A549 (cell line): ENCODE measurements around the gene TMEM9.

Experiments
- CEBPB ChIP-seq, 2 experiments: fragments of >200 bp in 1 of 2; sonication (Bioruptor Twin) in 1 of 2; formaldehyde crosslinking in 1 of 2; IDR thresholded peaks; 2 replicates each; pipeline ENCODE4 v1.6.1; 2012 to 2016
- NR3C1 ChIP-seq: fragments of >200 bp; sonication (Bioruptor Twin); formaldehyde crosslinking; IDR thresholded peaks from 3 replicates; pipeline ENCODE4 v1.6.1; 2017
- RAD21 ChIP-seq, 2 experiments: fragments of >200 bp in 1 of 2; sonication (Bioruptor Twin) in 1 of 2; formaldehyde crosslinking in 1 of 2; IDR thresholded peaks in 1 of 2; conservative IDR thresholded peaks in 1 of 2; 2 replicates in 1 of 2; 3 replicates in 1 of 2; pipeline ENCODE4 v1.6.1; 2012 to 2018; ENCODE audit warnings: inconsistent platforms in 1 of 2
- RFX5 ChIP-seq: fragments of 450-650 bp; IDR thresholded peaks from 2 replicates; pipeline ENCODE4 v1.7.1; 2014; ENCODE audit warnings: antibody characterized with exemption, mild to moderate bottlenecking, moderate library complexity
- SMC3 ChIP-seq: fragments of >200 bp; sonication (Bioruptor Twin); formaldehyde crosslinking; IDR thresholded peaks from 3 replicates; pipeline ENCODE4 v1.6.1; 2018; ENCODE audit warnings: inconsistent platforms

GRCh38 chr1:201147396-201148015, 6.8 kb downstream of the TMEM9 start:
- TF ChIP-seq NR3C1 (no peak), SMC3 (no peak), RFX5 (no peak), CEBPB (IDR thresholded peaks at IDR 0.05) (no peak), RAD21 (conservative IDR thresholded peaks at IDR 0.05 in 1 of 2, IDR thresholded peaks at IDR 0.05 in 1 of 2) (no peak)
